ENCODE data around the gene ITIH6. TPM values are rescaled to one million over a fixed set of nuclear protein-coding genes. Genes with fewer than 3 reads are reported as not detected.
A peak's percentile ranks its signal among the peaks of the same experiment; 100 is the strongest.

ITIH6 gene
- total and polyA plus RNA-seq, 2 donors (not counting 1 experiment from before 2014, with no cell fraction given): not detected

- DNase-seq (no peak), ATAC-seq (ENCODE audit: low read depth) (no peak)
- H4K20me1 ChIP-seq (ENCODE audit: control insufficient read depth, insufficient read depth, low read length, poor library complexity, severe bottlenecking): no peaks in the 10 kb centered on the region
- Mint-ChIP-seq H3K27ac (no peak overlapping the region), H3K4me3 (no peak overlapping the region), H3K9me3 (ENCODE audit: insufficient read depth) (no peaks in the 10 kb centered on the region), H3K4me1 (no peaks in the 10 kb centered on the region), H3K27me3 (peaks cover 13% of the 10 kb centered on the region)
- intact Hi-C loops (cut with micrococcal nuclease): no loop called here
- no peak overlapping the region for H2AFZ ChIP-seq (ENCODE audit: insufficient read depth, low read depth, low read length, poor library complexity, severe bottlenecking)
- no peaks in the 10 kb centered on the region for H3K9me3 ChIP-seq (ENCODE audit: control extremely low read depth in 1 of 3, control insufficient read depth in 2 of 3, insufficient read depth in 1 of 3, low read length in 2 of 3)
- no peaks in the 10 kb centered on the region for H3K79me2 ChIP-seq (ENCODE audit: control insufficient read depth, insufficient read depth, low read length)
- no peak overlapping the region for H3K4me3 ChIP-seq (ENCODE audit: control extremely low read depth in 1 of 5, extremely low read depth in 1 of 5, insufficient read depth in 1 of 5, low read depth in 2 of 5, low read length in 4 of 5)
- 80% methylated on average over 2 of the region's 2 CpGs for WGBS (ENCODE audit: insufficient coverage)
- ChIA-PET CTCF (no interaction called here), POLR2A (no interaction called here)
- no peak overlapping the region for H3K4me2 ChIP-seq (replicated peaks; ENCODE audit: low read depth, low read length, poor library complexity, severe bottlenecking)
- H3K4me1 ChIP-seq (ENCODE audit: control insufficient read depth in 2 of 2, insufficient read depth in 2 of 2, low read length in 2 of 2): no peaks in the 10 kb centered on the region
- no peak overlapping the region for H3K27ac ChIP-seq (ENCODE audit: low read length in 2 of 2)
- H3K27me3 ChIP-seq (replicated peaks in 1 of 4; ENCODE audit: control extremely low read depth in 1 of 4, control insufficient read depth in 3 of 4, insufficient read depth in 4 of 4, low read length in 3 of 4): no peaks in the 10 kb centered on the region
- H3K36me3 ChIP-seq (replicated peaks in 1 of 2; ENCODE audit: control extremely low read depth in 1 of 2, control insufficient read depth in 1 of 2, extremely low read depth in 1 of 2, insufficient read depth in 2 of 2, low read length in 1 of 2): no peaks in the 10 kb centered on the region
- TF ChIP-seq CTCF (IDR thresholded peaks at IDR 0.05): no peak
- TF ChIP-seq EZH2 (IDR thresholded peaks at IDR 0.05; ENCODE audit: borderline replicate concordance, insufficient read depth, low read depth, low read length, poor library complexity, severe bottlenecking): no peak
- H3K9ac ChIP-seq (ENCODE audit: low read length): no peak overlapping the region
Measured at GRCh38 chrX:54708404-54708803, 89.7 kb downstream of the ITIH6 start.

Small RNAs within 50 kb of the gene (small RNA-seq; reads per million reads assigned to genes)
- gene AL049732.1 (ENCODE audit: insufficient read length, low read depth, low replicate concordance) (not detected), gene SNORA11 (ENCODE audit: insufficient read length, low read depth, low replicate concordance) (125 reads per million, percentile 95 among the genes with 10 or more reads in this experiment)

Other genes with a start within 250 kb of the ITIH6 start
- gene MAGED2, start 9.5 kb upstream of the ITIH6 start, total RNA-seq: 77.7 and 87.2 TPM in 2 replicates
- 47.8 and 68.1 TPM in 2 replicates for gene MAGED2, start 9.5 kb upstream of the ITIH6 start, polyA plus RNA-seq
- 1.5 and 5.8 TPM in 2 replicates for gene TRO, start 122.6 kb upstream of the ITIH6 start, total RNA-seq
- gene TRO, start 122.6 kb upstream of the ITIH6 start, polyA plus RNA-seq: 1.7 and 2.8 TPM in 2 replicates
- 0.47 and 0.56 TPM in 2 replicates for gene PFKFB1, start 195.9 kb upstream of the ITIH6 start, total RNA-seq
- 0.32 and 0.37 TPM in 2 replicates for gene PFKFB1, start 195.9 kb upstream of the ITIH6 start, polyA plus RNA-seq
- 13.1 and 19.6 TPM in 2 replicates for gene APEX2, start 202.1 kb upstream of the ITIH6 start, total RNA-seq
- 11.4 and 18.0 TPM in 2 replicates for gene APEX2, start 202.1 kb upstream of the ITIH6 start, polyA plus RNA-seq
- 0.94 and 1.00 TPM in 2 replicates for gene ALAS2, start 232.7 kb upstream of the ITIH6 start, total RNA-seq
- gene ALAS2, start 232.7 kb upstream of the ITIH6 start, polyA plus RNA-seq: 0.82 TPM in 1 of 2 replicates, not detected in the other

Measured in B cell (primary cell).